ENCODE results near the gene PTPA. TPM values are rescaled to one million over a fixed set of nuclear protein-coding genes. Genes with fewer than 3 reads are reported as not detected.
A peak's percentile ranks its signal among the peaks of the same experiment; 100 is the strongest.

PTPA gene
- total and polyA plus RNA-seq, 2 donors (not counting 1 experiment from before 2014, with no cell fraction given), result 190 to 203 TPM

DNA sequence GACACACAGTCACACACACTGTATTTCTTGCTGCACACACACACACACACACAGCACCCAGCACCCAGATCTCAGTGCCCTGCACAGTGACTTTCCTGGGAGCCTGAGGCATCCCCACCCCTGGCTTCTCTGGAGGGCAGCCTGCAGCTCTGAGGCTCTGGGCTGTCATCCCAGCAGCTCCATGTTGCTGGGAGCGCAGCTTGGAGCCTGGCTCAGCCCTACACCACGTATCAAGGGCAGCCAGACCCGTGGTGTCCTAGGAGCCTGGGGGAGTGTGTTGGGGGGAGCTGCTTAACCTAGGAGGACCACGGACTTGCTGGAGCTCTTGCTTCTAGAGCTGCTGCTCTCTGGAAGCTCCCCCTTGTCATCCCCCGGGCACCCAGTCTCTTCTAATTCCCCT, 61.6 kb downstream of the PTPA start:
- no peak overlapping the region for H3K9ac ChIP-seq (ENCODE audit: insufficient read depth, low read length)

DNA sequence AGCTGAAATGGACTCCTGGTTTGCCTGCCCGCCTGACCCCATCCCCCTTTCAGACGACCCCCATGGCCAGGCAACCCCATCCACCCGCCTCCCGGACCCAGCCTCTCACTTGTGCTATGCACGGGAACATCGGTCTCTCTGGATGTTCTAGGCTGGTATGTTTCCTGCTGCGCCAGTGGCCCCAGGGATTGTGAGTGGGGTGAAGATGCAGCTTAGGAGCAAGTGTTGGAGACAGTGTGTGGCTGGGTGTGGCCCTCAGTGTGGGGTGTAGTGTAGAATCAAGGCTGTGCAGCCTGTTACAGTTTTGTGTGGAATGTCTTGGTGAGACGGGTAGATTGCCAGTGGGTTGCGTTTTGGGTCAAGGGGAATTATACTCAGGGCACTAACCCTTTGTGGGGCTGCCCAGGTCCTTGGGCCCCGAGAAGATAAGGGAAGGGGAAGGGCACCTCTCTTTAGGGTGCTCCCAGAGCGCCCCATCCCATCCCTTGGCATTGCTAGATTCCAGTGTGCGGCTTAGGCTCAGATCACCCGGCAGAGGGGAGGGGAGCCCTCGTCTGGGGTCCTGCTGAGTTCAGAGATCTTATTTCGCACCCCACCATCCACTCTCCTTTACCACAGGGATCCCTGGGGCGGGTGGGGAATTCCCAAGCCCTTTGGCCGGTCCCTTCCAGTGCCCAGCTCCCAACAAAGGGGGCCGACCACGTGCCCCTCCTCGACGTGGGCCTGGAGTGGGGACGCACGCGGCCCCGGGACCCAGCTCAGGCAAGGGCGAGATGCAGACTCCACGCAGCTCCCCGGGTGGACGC, 62.3 kb downstream of the PTPA start:
- Histone ChIP-seq H3K79me2 (ENCODE audit: control insufficient read depth, insufficient read depth, low read length) (peaks cover 21% of the 10 kb centered on the region), H3K4me1 (ENCODE audit: control insufficient read depth, extremely low read depth, insufficient read depth, low read length) (peaks cover 19% of the 10 kb centered on the region), H3K27me3 (ENCODE audit: control insufficient read depth, insufficient read depth, low read length) (no peaks in the 10 kb centered on the region), H4K20me1 (ENCODE audit: control insufficient read depth, extremely low read depth, insufficient read depth, low read length) (no peaks in the 10 kb centered on the region), H2AFZ (ENCODE audit: low read length) (no peak overlapping the region), H3K4me2 (ENCODE audit: extremely low read depth, insufficient read depth, low read length) (peak overlapping the region; percentile 83), H3K27ac (ENCODE audit: insufficient read depth, low read length) (peak overlapping the region; percentile 93), H3K4me3 (replicated peaks in 1 of 4; ENCODE audit: control extremely low read depth in 1 of 4, insufficient read depth in 1 of 4, low read depth in 3 of 4, low read length in 4 of 4) (peak overlapping the region in 3 of 4 experiments; percentile 4 to 96 (median 67)), H3K36me3 (ENCODE audit: control insufficient read depth, insufficient read depth, low read length) (no peaks in the 10 kb centered on the region), H3K9me3 (ENCODE audit: control insufficient read depth, insufficient read depth, low read depth, low read length) (no peaks in the 10 kb centered on the region), H3K9ac (ENCODE audit: insufficient read depth, low read length) (peak overlapping the region; percentile 84)
- TF ChIP-seq, protein P1, sequence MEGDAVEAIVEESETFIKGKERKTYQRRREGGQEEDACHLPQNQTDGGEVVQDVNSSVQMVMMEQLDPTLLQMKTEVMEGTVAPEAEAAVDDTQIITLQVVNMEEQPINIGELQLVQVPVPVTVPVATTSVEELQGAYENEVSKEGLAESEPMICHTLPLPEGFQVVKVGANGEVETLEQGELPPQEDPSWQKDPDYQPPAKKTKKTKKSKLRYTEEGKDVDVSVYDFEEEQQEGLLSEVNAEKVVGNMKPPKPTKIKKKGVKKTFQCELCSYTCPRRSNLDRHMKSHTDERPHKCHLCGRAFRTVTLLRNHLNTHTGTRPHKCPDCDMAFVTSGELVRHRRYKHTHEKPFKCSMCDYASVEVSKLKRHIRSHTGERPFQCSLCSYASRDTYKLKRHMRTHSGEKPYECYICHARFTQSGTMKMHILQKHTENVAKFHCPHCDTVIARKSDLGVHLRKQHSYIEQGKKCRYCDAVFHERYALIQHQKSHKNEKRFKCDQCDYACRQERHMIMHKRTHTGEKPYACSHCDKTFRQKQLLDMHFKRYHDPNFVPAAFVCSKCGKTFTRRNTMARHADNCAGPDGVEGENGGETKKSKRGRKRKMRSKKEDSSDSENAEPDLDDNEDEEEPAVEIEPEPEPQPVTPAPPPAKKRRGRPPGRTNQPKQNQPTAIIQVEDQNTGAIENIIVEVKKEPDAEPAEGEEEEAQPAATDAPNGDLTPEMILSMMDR (conservative IDR thresholded peaks at IDR 0.05 in 1 of 2, IDR thresholded peaks at IDR 0.05 in 1 of 2; ENCODE audit: low read depth in 1 of 2, low read length in 2 of 2), result no peak
- TF ChIP-seq EZH2 (IDR thresholded peaks at IDR 0.05; ENCODE audit: low read length, missing control alignments), result no peak
- DNase-seq (ENCODE audit: low read depth in 2 of 2), result peak in 1 of 2 donors; percentile 26

More for the DNA sequence above, 61.6 kb downstream of the PTPA start:
- Histone ChIP-seq H3K36me3 (ENCODE audit: control insufficient read depth, insufficient read depth, low read length) (no peaks in the 10 kb centered on the region), H3K27me3 (ENCODE audit: control insufficient read depth, insufficient read depth, low read length) (no peaks in the 10 kb centered on the region), H3K9me3 (ENCODE audit: control insufficient read depth, insufficient read depth, low read depth, low read length) (no peaks in the 10 kb centered on the region), H4K20me1 (ENCODE audit: control insufficient read depth, extremely low read depth, insufficient read depth, low read length) (no peaks in the 10 kb centered on the region), H3K79me2 (ENCODE audit: control insufficient read depth, insufficient read depth, low read length) (peaks cover 19% of the 10 kb centered on the region), H3K4me1 (ENCODE audit: control insufficient read depth, extremely low read depth, insufficient read depth, low read length) (peaks cover 22% of the 10 kb centered on the region), H3K4me2 (ENCODE audit: extremely low read depth, insufficient read depth, low read length) (no peak overlapping the region), H3K27ac (ENCODE audit: insufficient read depth, low read length) (no peak overlapping the region), H3K4me3 (replicated peaks in 1 of 4; ENCODE audit: control extremely low read depth in 1 of 4, insufficient read depth in 1 of 4, low read depth in 3 of 4, low read length in 4 of 4) (no peak overlapping the region), H2AFZ (ENCODE audit: low read length) (no peak overlapping the region)
- DNase-seq (ENCODE audit: low read depth in 2 of 2), result no peak
- TF ChIP-seq, protein P1 (conservative IDR thresholded peaks at IDR 0.05 in 1 of 2, IDR thresholded peaks at IDR 0.05 in 1 of 2; ENCODE audit: low read depth in 1 of 2, low read length in 2 of 2), result no peak
- TF ChIP-seq EZH2 (IDR thresholded peaks at IDR 0.05; ENCODE audit: low read length, missing control alignments), result no peak

DNA sequence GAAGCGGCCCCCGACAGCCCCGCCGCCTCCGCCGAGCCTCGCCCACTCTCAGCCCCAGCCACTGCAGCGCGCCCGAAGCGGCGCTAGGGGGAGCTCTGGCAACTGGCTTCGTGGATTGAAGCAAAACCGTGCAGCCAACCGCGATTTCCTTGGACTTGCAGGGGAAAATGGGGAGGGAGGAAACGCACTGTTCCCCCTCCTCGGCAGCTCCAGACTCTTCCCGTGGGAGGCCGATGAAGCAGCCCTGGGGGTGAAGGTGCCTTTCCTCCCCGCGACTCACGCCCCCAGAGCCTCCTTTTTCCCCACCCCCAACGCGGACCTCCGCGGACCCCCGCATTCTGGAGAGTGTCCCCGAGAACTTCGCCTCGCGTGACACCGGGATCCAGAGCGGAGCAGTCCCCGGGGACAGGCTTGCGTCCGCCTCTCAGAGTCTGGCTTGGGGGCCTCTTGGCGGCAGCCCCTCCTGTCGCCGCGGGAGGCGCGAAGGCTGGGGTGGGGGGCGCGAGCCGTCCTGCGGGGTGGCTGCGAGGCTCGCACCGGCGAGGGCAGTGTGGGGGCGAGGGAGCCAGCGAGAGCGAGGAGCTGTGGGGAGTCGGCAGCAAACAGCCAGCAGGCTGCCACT, 63.0 kb downstream of the PTPA start:
- Histone ChIP-seq H3K36me3 (ENCODE audit: control insufficient read depth, insufficient read depth, low read length) (no peaks in the 10 kb centered on the region), H3K9me3 (ENCODE audit: control insufficient read depth, insufficient read depth, low read depth, low read length) (no peaks in the 10 kb centered on the region), H3K9ac (ENCODE audit: insufficient read depth, low read length) (peak overlapping the region; percentile 84), H3K4me1 (ENCODE audit: control insufficient read depth, extremely low read depth, insufficient read depth, low read length) (peaks cover 18% of the 10 kb centered on the region), H3K27ac (ENCODE audit: insufficient read depth, low read length) (peak overlapping the region; percentile 93), H2AFZ (ENCODE audit: low read length) (no peak overlapping the region), H3K4me2 (ENCODE audit: extremely low read depth, insufficient read depth, low read length) (peak overlapping the region; percentile 83), H4K20me1 (ENCODE audit: control insufficient read depth, extremely low read depth, insufficient read depth, low read length) (no peaks in the 10 kb centered on the region), H3K4me3 (replicated peaks in 1 of 4; ENCODE audit: control extremely low read depth in 1 of 4, insufficient read depth in 1 of 4, low read depth in 3 of 4, low read length in 4 of 4) (peak overlapping the region; percentile 41 to 96 (median 61)), H3K79me2 (ENCODE audit: control insufficient read depth, insufficient read depth, low read length) (peaks cover 21% of the 10 kb centered on the region), H3K27me3 (ENCODE audit: control insufficient read depth, insufficient read depth, low read length) (no peaks in the 10 kb centered on the region)
- DNase-seq (ENCODE audit: low read depth in 2 of 2), result peak; percentile 91 to 95
- TF ChIP-seq, protein P1 (conservative IDR thresholded peaks at IDR 0.05 in 1 of 2, IDR thresholded peaks at IDR 0.05 in 1 of 2; ENCODE audit: low read depth in 1 of 2, low read length in 2 of 2), result peak; percentile 95 to 97
- TF ChIP-seq EZH2 (IDR thresholded peaks at IDR 0.05; ENCODE audit: low read length, missing control alignments), result no peak
